ENCODE data around the gene HDAC4.

DNA sequence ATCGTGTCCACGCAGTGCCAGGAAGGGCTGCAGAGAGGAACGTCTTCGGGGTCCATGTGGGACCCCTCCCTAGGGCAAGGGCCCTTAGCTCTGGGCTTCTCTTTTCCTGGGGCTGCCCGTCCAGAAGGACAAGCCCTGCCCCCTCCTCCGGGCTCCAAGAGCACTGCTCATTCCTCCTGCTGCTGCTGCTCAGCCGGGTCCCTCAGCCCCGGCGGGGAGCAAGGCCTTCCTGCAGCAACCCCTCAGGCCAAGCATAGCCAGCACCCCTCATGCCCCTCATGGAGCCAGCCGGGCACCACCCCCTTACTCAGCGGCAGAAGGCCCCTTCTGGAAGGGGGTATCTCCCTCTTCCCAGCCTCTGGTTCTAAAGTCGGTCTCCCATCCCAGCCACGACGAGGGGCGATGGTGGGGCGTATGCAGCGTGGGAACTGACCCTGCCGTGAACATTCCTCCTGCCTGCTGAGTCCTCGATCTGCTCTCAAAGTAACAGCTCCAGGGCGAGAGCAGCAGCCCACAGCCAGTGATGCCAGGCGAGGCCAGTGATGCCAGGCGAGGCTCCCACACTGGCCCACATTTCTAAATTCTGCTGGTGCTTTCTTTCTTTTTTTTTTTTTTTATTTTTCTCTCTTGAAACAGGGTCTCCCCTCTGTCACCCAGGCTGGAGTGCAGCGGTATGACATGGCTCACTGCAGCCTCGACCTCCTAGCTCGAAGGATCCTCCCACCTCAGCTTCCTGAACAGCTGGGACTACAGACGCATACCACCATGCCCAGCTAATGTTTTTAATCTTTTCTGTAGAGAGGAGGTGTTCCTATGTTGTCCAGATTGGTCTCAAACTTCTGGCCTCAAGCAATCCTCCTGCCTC lies 99.7 kb downstream of the HDAC4 start:
- TF ChIP-seq, protein P1, sequence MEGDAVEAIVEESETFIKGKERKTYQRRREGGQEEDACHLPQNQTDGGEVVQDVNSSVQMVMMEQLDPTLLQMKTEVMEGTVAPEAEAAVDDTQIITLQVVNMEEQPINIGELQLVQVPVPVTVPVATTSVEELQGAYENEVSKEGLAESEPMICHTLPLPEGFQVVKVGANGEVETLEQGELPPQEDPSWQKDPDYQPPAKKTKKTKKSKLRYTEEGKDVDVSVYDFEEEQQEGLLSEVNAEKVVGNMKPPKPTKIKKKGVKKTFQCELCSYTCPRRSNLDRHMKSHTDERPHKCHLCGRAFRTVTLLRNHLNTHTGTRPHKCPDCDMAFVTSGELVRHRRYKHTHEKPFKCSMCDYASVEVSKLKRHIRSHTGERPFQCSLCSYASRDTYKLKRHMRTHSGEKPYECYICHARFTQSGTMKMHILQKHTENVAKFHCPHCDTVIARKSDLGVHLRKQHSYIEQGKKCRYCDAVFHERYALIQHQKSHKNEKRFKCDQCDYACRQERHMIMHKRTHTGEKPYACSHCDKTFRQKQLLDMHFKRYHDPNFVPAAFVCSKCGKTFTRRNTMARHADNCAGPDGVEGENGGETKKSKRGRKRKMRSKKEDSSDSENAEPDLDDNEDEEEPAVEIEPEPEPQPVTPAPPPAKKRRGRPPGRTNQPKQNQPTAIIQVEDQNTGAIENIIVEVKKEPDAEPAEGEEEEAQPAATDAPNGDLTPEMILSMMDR (IDR thresholded peaks at IDR 0.05) = no peak
- TF ChIP-seq POLR2A (IDR thresholded peaks at IDR 0.05) (no peak), EP300 (IDR thresholded peaks at IDR 0.05) (no peak), POLR2AphosphoS5 (IDR thresholded peaks at IDR 0.05) (no peak)

Data from stomach (tissue), 4 donors.